RWPE2 (cell line): ENCODE measurements around the gene HRH4.

Source experiments
- ATAC-seq: fragments of 200-7000 bp; cut with Tn5 transposase; 3 replicates; pipeline ENCODE4 v1.9.1; 2021; ENCODE audit warnings: low read depth
- DNase-seq: peaks from one replicate; pipeline ENCODE4 v3.0.0-alpha.2; 2020; ENCODE audit warnings: low spot score
- H3K27ac ChIP-seq: fragments of 450-650 bp; 2 replicates; pipeline ENCODE4 v1.5.1; 2017; ENCODE audit warnings: mild to moderate bottlenecking; ENCODE audit not compliant: poor library complexity, severe bottlenecking
- H3K27me3 ChIP-seq: fragments of 250-450 bp; sonication (Bioruptor Pico); 2 replicates; pipeline ENCODE4 v1.5.1; 2021; ENCODE audit warnings: mild to moderate bottlenecking, moderate library complexity; ENCODE audit not compliant: insufficient read depth, poor library complexity, severe bottlenecking
- H3K36me3 ChIP-seq: fragments of 250-450 bp; sonication (Bioruptor Pico); 2 replicates; pipeline ENCODE4 v1.5.1; 2020; ENCODE audit warnings: low read depth, mild to moderate bottlenecking, moderate library complexity
- H3K4me1 ChIP-seq: fragments of 250-450 bp; sonication (Bioruptor Pico); 2 replicates; pipeline ENCODE4 v1.5.1; 2021; ENCODE audit warnings: mild to moderate bottlenecking, moderate library complexity; ENCODE audit not compliant: insufficient read depth, poor library complexity, severe bottlenecking
- H3K4me3 ChIP-seq: fragments of 250-450 bp; sonication (Bioruptor Pico); 2 replicates; pipeline ENCODE4 v1.5.1; 2021; ENCODE audit warnings: mild to moderate bottlenecking, moderate library complexity; ENCODE audit not compliant: severe bottlenecking
- H3K9me3 ChIP-seq: fragments of 250-450 bp; sonication (Bioruptor Pico); 2 replicates; pipeline ENCODE4 v1.5.1; 2021; ENCODE audit warnings: mild to moderate bottlenecking, moderate library complexity; ENCODE audit not compliant: severe bottlenecking
- TF ChIP-seq, protein P1 (sequence below): fragments of 450-650 bp; IDR thresholded peaks from one replicate; pipeline ENCODE4 v1.5.1; 2017; ENCODE audit warnings: mild to moderate bottlenecking, moderate library complexity; ENCODE audit not compliant: poor library complexity, severe bottlenecking

HRH4 gene

DNA sequence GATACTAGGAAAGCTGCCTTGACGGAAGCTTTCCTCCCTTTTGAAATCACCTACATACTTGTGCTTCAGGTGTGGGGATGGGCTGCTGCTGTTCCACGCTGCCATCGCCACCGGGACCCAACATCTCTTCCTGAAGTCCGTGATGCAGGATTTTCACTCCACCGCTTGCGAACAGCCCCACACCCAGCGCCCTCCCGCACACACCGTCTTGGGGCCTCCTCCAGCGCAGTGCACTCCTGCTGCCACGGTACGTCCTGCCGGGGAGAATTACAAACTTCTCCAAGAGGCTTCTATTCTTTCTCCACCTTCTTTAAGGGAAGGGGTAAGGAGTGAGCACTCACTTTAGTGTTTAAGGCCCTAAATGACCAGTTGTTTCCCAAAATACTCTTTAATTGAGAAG is 58.2 kb downstream of the HRH4 start:
- H3K36me3 ChIP-seq, result no peaks in the 10 kb centered on the region
- no peak for ATAC-seq
- TF ChIP-seq, protein P1, sequence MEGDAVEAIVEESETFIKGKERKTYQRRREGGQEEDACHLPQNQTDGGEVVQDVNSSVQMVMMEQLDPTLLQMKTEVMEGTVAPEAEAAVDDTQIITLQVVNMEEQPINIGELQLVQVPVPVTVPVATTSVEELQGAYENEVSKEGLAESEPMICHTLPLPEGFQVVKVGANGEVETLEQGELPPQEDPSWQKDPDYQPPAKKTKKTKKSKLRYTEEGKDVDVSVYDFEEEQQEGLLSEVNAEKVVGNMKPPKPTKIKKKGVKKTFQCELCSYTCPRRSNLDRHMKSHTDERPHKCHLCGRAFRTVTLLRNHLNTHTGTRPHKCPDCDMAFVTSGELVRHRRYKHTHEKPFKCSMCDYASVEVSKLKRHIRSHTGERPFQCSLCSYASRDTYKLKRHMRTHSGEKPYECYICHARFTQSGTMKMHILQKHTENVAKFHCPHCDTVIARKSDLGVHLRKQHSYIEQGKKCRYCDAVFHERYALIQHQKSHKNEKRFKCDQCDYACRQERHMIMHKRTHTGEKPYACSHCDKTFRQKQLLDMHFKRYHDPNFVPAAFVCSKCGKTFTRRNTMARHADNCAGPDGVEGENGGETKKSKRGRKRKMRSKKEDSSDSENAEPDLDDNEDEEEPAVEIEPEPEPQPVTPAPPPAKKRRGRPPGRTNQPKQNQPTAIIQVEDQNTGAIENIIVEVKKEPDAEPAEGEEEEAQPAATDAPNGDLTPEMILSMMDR, result no peak

More for the DNA sequence above, 58.2 kb downstream of the HRH4 start:
- DNase-seq, result no peak
- Histone ChIP-seq H3K4me1 (no peaks in the 10 kb centered on the region), H3K27me3 (no peaks in the 10 kb centered on the region), H3K9me3 (no peaks in the 10 kb centered on the region), H3K27ac (no peak overlapping the region), H3K4me3 (no peak overlapping the region)
